8988T (cell line): Measurements from ENCODE around the gene MGME1.
"Not testable (repeated sequence)": the region's sequence is repeated elsewhere in the genome, so short reads cannot be mapped to it uniquely, and the experiment has no call there.

Source experiments
- DNase-seq: peaks from one replicate; pipeline ENCODE4 v3.0.0; 2011

Gene MGME1

DNA sequence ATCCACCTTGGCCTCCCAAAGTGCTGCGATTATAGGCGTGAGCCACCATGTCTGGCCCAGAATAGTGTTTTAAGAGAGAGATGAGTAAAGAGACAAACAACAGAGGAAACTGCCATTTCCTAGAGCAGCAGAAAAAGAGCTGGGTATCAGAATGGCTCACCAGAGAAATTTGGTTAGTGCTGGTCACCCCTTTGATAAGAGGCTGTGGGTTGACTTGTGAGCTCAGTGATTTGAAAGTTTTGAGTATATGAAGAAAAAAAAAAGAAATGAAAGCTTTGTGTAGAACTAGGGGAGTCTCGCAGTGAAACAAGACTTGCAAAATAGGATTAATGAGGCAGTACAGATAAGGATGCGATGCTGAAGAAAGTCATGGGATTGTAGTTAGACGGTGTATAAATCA is 29.6 kb downstream of the MGME1 start:
- no peak for DNase-seq

- no peak for DNase-seq
Measured at GRCh38 chr20:17999566-17999965, 30.7 kb downstream of the MGME1 start.

- no peak for DNase-seq
Measured at GRCh38 chr20:18001131-18001921, 32.5 kb downstream of the MGME1 start.

DNA sequence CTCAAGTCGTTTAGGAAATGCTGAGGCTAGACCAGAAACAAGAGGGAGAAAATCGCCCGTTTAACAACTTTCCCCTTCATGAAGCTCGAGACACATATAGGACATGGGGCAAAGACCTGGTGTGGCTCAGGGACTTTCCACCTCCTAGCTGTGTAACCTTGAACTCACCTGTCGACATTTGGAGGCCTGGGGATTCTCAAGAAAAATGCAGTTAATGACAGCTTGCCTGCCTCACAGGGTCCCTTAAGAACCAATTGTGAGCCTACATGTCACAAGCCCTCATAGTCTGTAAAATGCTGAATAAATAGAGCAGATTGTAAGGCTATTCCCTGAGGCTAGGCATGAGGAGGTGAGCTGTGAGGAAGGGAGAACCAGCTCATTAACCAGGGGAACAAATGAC is 35.1 kb downstream of the MGME1 start:
- no peak for DNase-seq

DNA sequence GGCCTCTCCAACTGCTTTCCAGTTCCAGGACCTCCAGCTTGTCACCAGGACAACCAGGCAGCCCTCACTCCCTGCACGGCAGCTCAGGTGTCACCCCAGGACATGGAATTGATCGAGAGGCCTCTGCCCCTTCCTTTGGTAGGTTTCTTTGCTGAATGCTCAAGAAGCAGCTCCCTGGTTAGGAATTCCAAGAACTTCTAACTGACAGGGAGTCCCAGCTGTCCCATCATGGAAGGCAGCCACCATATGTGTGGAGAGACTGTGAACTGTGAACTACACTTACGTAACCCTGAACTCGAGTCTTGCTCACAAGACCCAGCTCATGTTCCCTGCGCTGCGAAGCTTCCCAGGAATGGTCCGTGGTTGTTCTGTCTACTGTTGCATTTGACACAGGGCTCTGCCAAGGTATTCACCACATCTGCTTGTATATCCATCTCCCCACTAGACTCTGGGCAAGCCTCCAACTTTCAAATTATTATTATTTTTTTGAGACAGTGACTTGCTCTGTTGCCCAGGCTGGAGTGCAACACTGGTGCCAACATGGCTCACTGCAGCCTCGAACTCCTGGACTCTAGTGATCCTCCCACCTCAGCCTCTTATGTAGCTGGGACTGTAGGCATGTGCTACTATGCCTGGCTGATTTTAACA is 35.7 kb downstream of the MGME1 start:
- DNase-seq, result no peak

- no peak for DNase-seq
Measured at GRCh38 chr20:18005170-18005989, 36.6 kb downstream of the MGME1 start.

DNA sequence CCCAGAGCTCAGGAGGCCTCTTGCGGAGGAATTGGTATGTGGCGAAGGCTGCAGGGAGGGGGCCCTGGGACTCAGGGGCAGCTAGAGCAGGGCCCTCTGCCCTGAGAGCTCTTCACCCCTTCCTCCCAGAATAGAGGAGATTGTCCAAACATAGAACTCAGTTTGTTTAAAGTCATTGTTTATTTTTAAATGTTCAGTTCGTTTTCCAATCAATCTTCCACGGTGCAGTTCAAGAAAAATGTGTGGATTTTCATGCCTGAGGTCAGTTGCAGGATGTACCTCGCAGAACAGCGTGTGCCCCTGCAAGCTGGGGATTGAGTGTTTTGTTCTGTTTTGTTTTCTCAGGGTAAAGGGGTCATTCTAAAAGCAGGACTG is 37.2 kb downstream of the MGME1 start:
- no peak for DNase-seq

GRCh38 chr20:18006684-18007083 is 37.9 kb downstream of the MGME1 start:
- no peak for DNase-seq

GRCh38 chr20:18007534-18008292 is 38.9 kb downstream of the MGME1 start:
- DNase-seq, result no peak

- DNase-seq, result no peak
Measured at GRCh38 chr20:18009116-18009515, 40.3 kb downstream of the MGME1 start.

- no peak for DNase-seq
Measured at GRCh38 chr20:18011482-18011881, 42.7 kb downstream of the MGME1 start.

DNA sequence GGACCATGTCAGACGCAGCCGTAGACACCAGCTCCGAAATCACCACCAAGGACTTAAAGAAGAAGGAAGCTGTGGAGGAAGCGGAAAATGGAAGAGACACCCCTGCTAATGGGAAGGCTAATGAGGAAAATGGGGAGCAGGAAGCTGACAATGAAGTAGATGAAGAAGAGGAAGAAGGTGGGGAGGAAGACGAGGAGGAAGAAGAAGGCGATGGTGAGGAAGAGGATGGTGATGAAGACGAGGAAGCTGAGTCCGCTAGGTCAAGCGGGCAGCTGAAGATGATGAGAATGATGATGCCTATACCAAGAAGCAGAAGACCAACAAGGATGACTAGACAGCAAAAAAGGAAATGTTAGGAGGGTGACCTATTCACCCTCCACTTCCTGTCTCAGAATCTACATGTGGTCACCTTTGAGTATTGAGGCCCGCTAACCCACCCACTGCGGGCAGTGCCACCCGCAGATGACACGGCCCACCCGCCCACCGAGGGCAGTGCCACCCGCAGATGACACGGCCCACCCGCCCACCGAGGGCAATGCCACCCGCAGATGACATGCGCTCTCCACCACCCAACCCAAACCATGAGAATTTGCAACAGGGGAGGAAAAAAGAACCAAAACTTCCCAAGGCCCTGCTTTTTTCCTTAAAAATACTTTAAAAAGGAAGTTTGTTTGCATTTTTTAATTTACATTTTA is 43.3 kb downstream of the MGME1 start:
- DNase-seq, result no peak

GRCh38 chr20:18012901-18013300 is 44.1 kb downstream of the MGME1 start:
- DNase-seq, result no peak

- no peak for DNase-seq
Measured at GRCh38 chr20:18014411-18014810, 45.6 kb downstream of the MGME1 start.

DNA sequence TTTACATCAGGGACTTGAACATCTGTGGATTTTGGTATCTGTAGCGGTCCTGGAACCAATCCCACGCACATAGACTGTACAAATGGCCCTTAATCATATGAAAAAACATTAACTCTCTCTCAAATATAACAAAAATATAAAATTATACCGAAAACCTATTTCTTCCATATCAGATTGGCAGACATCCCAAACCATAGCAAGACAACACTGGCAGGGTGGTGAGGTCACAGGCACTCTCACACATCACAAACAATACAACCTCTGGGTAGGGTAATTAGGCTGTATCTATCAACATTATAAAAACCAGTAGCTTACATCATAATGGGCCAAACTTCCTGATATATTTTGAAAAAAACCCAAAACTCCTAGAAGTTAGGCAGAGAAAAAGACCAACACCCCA is 48.0 kb downstream of the MGME1 start:
- DNase-seq, result no peak

GRCh38 chr20:18018100-18018499 is 49.3 kb downstream of the MGME1 start:
- DNase-seq, result no peak

DNA sequence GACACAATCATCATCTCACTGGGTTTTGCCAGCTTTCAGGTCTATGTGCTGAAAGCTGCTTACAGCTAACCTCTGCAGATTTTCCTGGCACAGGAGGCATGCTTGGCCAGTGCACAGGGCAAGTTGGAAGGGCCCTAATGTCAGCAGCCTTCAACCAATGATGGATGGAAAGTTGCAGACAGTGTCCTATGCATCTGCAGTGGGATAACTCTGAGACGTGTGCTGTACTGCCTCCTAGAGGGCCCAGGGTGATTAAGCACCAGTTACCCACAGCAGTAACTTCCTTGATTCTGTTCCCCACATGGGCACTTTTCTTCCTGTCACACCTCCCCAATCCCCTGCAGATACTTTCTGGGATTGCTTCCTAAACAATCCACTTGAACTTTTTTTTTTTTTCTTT is 50.2 kb downstream of the MGME1 start:
- no peak for DNase-seq

GRCh38 chr20:18020931-18021330 is 52.1 kb downstream of the MGME1 start:
- no peak for DNase-seq

GRCh38 chr20:18024606-18025127 is 55.8 kb downstream of the MGME1 start:
- no peak for DNase-seq

GRCh38 chr20:18027011-18027410 is 58.2 kb downstream of the MGME1 start:
- DNase-seq, result not testable (repeated sequence)

GRCh38 chr20:18030020-18030419 is 61.2 kb downstream of the MGME1 start:
- no peak for DNase-seq

DNA sequence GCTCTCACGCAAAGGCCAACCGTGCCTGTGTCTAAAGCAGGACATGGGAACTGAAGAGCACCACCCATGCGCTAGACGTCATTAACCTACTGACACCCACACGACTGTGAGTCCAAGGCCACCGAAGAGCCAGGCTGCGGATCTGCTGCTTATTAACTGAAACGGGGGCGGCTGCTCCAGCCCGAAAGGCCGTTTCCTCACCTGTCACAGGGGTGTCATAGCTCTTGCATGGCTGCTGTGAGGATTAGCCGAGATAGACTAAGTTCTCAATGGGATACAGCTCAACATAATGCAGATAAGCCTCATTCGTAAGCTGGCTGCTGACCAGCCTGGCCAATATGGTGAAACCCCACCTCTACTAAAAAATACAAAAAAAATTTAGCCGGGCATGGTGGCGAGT is 62.2 kb downstream of the MGME1 start:
- DNase-seq, result no peak
